Measurements from ENCODE around the gene TGFBR1.

The TGFBR1 gene

GRCh38 chr9:99074902-99075245 lies 30.0 kb upstream of the TGFBR1 start:
- TF ChIP-seq CTCF (IDR thresholded peaks at IDR 0.05; ENCODE audit: control insufficient read depth, extremely low read depth, insufficient read depth) = no peak
- no peak overlapping the region for H3K4me3 ChIP-seq (ENCODE audit: low read depth, low read length)
- no peak for DNase-seq (ENCODE audit: low read depth)

- TF ChIP-seq CTCF (IDR thresholded peaks at IDR 0.05; ENCODE audit: control insufficient read depth, extremely low read depth, insufficient read depth) = no peak
- no peak for DNase-seq (ENCODE audit: low read depth)
- H3K4me3 ChIP-seq (ENCODE audit: low read depth, low read length) = no peak overlapping the region
Measured at GRCh38 chr9:99075246-99075912, 29.5 kb upstream of the TGFBR1 start.

- no peak overlapping the region for H3K4me3 ChIP-seq (ENCODE audit: low read depth, low read length)
- TF ChIP-seq CTCF (IDR thresholded peaks at IDR 0.05; ENCODE audit: control insufficient read depth, extremely low read depth, insufficient read depth) = no peak
- DNase-seq (ENCODE audit: low read depth) = no peak
Measured at GRCh38 chr9:99076030-99076429, 28.9 kb upstream of the TGFBR1 start.

- no peak overlapping the region for H3K4me3 ChIP-seq (ENCODE audit: low read depth, low read length)
- no peak for TF ChIP-seq CTCF (IDR thresholded peaks at IDR 0.05; ENCODE audit: control insufficient read depth, extremely low read depth, insufficient read depth)
- DNase-seq (ENCODE audit: low read depth) = no peak
Measured at GRCh38 chr9:99076483-99077171, 28.3 kb upstream of the TGFBR1 start.

- no peak overlapping the region for H3K4me3 ChIP-seq (ENCODE audit: low read depth, low read length)
- TF ChIP-seq CTCF (IDR thresholded peaks at IDR 0.05; ENCODE audit: control insufficient read depth, extremely low read depth, insufficient read depth) = no peak
- no peak for DNase-seq (ENCODE audit: low read depth)
Measured at GRCh38 chr9:99078717-99079116, 26.2 kb upstream of the TGFBR1 start.

- H3K4me3 ChIP-seq (ENCODE audit: low read depth, low read length) = no peak overlapping the region
- TF ChIP-seq CTCF (IDR thresholded peaks at IDR 0.05; ENCODE audit: control insufficient read depth, extremely low read depth, insufficient read depth) = no peak
- DNase-seq (ENCODE audit: low read depth) = no peak
Measured at GRCh38 chr9:99079542-99079941, 25.4 kb upstream of the TGFBR1 start.

GRCh38 chr9:99083051-99083450 lies 21.9 kb upstream of the TGFBR1 start:
- DNase-seq (ENCODE audit: low read depth) = no peak
- no peak for TF ChIP-seq CTCF (IDR thresholded peaks at IDR 0.05; ENCODE audit: control insufficient read depth, extremely low read depth, insufficient read depth)
- no peak overlapping the region for H3K4me3 ChIP-seq (ENCODE audit: low read depth, low read length)
